Measurements from ENCODE around the gene ADISSP.

GRCh38 chr20:3800256-3800877, 32.8 kb upstream of the ADISSP start:
- TF ChIP-seq CTCF (conservative IDR thresholded peaks at IDR 0.05; ENCODE audit: low read depth, low read length) (no peak), EZH2 (IDR thresholded peaks at IDR 0.05; ENCODE audit: borderline replicate concordance, low read depth, low read length, poor library complexity, severe bottlenecking) (no peak)
